HG03039 (cell line): ENCODE measurements around the gene TRIM28.
A peak's percentile ranks its signal among the peaks of the same experiment; 100 is the strongest.

ENCODE experiments used
- ATAC-seq: cut with Tn5 transposase; IDR thresholded peaks from one replicate; pipeline ENCODE4 v1.9.1; 2021; ENCODE audit warnings: mild to moderate bottlenecking, moderate library complexity; ENCODE audit not compliant: unreplicated experiment

TRIM28 gene

GRCh38 chr19:58547323-58548312, 3.8 kb downstream of the TRIM28 start:
- ATAC-seq: no peak

GRCh38 chr19:58548859-58549663, 5.2 kb downstream of the TRIM28 start:
- no peak for ATAC-seq

DNA sequence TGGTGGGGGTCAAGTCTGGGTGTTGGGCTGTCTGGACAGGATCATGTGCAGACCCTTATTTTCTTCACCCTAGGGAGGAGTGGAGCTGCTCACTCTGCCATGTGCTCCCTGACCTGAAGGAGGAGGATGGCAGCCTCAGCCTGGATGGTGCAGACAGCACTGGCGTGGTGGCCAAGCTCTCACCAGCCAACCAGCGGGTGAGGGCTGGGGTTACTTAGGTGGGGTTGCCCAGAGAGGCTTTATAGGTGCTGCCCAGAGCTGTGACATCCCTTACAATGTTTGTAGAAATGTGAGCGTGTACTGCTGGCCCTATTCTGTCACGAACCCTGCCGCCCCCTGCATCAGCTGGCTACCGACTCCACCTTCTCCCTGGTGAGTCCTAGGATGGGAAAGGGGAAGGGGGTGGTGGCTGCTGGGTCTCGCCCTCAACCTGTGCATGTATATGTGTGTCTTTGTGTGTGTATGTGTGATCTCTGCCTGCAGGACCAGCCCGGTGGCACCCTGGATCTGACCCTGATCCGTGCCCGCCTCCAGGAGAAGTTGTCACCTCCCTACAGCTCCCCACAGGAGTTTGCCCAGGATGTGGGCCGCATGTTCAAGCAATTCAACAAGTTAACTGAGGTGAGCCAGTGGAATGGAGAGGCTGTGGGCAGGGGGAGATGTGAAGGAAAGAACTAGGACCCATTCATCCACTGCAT, 5.9 kb downstream of the TRIM28 start:
- no peak for ATAC-seq

DNA sequence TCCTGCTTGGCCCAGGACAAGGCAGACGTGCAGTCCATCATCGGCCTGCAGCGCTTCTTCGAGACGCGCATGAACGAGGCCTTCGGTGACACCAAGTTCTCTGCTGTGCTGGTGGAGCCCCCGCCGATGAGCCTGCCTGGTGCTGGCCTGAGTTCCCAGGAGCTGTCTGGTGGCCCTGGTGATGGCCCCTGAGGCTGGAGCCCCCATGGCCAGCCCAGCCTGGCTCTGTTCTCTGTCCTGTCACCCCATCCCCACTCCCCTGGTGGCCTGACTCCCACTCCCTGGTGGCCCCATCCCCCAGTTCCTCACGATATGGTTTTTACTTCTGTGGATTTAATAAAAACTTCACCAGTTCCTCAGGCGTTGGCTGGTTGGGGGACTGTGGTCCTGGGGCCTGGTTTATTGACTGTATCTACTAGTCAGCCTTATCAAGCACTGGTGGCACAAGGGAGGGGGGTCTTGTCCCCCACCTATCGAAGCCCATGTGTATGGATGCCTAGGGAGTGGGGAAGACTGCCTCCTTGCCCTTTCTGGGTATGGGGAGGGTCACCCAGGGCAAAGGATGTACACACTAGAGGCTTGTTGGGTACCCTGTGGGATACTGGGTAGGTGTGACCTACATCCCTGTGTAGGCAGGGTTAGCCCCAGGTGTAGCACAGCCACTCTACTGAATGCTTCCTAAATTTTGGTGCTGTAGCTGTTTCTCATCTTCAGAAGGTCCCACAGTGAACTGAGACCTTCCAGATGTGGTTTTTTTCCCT, 6.7 kb downstream of the TRIM28 start:
- no peak for ATAC-seq

GRCh38 chr19:58551123-58551497, 7.2 kb downstream of the TRIM28 start:
- ATAC-seq: no peak

DNA sequence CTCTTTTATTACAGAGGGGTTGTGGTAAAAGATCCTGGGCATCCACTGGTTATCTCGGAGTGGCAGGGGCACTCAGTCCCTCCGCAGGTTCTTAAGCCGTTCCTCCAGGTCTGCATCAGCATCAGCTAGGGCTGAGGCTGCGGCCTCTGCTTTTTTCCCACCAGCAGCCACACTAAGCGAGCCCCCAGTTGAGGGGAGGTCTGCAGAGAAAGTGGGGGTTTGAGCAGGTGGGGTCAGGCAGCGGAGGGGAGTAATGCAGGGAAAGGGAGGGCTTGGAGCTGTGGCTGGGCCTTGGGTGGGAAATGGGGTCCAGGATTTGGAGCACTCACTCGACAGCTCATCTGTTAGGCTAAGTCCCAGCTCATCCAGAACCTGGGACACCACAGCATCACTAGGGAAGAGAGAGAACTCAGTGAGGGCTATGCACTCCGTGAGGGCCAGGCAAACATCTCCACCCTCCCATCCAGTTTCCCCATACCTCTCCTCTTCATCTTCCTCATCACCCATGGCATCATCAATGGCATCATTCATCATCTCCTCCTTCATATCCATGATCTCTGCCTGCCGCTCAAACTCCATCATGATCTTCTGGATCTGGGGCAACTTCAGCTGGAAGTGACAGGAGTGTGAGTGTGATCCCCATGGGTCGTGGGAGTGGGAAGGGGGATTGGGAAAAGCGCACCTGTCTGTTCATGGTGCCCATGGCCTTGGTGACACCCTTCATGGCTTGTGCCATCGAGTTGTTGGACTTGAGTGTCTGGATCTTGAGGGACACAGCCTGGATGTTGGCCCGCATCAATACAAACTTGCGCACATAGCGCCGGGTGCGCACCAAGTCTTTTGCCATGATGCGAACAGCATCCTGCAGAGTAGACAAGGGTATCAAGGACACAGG, 8.0 kb downstream of the TRIM28 start:
- no peak for ATAC-seq

DNA sequence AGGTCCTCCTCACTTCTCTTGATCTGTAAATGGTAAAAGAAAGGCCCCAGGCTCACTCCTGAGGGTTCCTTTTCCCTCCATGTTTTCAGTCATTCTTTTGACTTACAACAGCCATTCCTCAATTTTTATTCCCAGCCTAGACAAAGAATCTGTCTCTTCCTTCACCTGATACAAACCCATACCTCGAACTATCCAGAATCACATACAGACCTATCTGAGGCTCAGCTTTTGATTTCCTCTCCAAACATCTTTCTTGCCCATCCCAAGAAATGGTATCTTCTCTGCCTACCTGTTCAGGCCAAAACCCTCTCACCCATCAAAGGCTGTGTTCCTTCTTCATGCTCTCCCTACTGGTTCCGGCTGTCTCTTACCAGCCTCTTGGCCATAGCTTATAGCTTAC, 8.8 kb downstream of the TRIM28 start:
- no peak for ATAC-seq

DNA sequence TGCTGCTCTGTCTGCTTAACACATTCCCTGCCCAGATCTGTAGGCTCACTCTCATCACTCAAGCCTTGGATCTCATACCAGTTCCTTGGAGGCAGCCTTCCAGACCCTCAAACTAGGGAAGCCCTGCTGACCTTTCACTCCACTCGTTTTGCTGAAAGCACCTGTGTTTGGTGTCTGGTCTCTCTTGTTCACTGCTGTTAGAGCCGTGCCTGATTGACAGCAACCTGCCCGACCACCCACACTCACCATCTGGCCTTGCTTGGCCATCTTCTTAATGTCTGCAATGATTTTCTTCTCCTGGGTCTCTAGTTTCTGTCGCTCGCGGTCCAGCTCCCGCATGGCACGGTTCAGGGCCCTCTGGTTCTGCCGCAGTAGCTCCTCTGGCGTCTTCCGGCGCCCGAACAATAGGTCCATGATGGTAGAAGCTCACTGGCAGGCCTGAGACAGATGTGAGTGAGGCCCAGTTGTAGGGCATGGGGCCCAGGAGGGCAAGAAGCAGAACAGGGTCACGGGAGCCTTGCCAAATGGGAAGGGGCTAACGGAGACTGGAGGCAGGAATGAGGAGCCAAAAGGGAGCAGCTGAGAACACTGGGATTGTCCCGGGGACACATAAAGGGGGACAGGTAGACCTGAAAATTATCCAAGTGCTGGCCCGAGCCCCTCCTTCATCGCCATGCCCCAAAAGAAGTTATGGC, 10.1 kb downstream of the TRIM28 start:
- no peak for ATAC-seq

DNA sequence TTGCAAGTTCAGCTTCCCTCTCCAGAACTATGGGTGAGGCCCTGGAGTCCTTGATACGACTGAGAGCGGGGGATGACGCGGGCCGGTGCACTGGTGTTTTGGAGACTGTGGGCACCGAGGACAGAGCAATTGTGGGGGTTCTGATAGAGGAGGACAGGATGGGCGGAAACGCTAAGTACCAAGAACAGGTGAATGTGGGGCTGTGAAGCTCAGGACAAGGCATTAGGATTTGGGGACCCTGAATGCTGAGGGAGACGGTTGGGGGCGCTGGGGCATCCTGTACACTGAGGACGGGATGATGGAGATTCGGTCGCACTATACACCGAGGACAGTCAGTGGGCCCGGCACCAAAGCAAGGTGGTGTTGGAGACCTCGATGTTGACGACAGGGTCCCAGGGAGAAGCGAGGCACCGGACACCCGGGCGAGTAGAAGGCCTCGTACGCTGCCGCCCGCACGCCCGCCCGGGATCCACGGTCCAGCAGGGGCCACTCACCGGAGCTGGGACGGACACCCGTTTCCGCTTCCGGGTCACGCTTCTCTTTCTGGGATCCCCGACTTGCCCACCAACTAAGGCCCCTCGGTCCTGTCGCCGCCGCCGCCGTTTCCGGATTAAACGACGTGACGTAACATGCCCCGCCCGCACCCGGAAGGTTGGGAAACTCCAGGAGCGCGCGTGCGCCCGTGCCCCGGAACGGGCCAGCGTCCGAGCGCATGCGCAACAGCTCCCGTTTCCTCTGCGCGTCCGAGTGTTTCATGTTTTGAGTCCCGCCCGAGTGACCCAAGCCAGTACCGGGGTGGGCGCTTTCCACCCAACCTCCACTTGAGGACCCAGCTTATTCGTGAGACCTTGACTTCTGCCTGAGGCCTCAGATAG, 10.9 kb downstream of the TRIM28 start, which contains the start of gene CHMP2A:
TSS of gene CHMP2A (minus strand) at position 612 of the 875 bp plus-strand sequence. CDS start 893 bp downstream, outside the sequence.
- ATAC-seq: peak; percentile 32

GRCh38 chr19:58555369-58555885, 11.6 kb downstream of the TRIM28 start:
- no peak for ATAC-seq

GRCh38 chr19:58555920-58556621, 12.2 kb downstream of the TRIM28 start:
- ATAC-seq: no peak

DNA sequence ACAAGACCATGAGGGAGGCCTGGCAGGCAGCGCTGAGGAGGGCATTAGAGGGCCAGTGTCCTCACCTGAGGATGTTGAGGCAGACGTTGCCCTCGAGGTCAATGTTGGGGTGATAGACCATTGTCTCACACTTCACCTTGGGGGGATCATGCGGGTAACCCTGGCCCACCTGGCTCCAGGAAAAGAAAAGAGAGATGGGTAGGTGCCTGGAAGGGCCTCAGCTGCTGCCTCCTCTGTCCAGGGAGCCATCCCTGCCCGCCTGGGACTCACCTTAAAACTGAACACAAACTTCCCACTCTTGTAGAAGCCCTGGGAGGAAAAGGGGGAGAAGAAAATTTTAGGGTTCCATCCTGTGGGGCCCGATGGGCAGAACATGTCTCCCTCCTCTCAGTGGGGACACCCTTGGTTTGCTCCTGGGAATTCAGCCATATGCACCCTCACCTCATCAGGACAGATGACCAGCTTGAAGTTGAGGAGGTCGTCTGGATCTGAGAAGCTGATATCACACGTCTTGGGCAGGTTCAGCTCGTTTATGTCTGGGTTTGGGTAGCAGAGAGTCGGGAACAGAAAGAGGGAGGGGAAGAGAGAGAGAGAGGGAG, 12.9 kb downstream of the TRIM28 start:
- ATAC-seq: no peak

- no peak for ATAC-seq
Observed at GRCh38 chr19:58557221-58558065, 13.6 kb downstream of the TRIM28 start.

DNA sequence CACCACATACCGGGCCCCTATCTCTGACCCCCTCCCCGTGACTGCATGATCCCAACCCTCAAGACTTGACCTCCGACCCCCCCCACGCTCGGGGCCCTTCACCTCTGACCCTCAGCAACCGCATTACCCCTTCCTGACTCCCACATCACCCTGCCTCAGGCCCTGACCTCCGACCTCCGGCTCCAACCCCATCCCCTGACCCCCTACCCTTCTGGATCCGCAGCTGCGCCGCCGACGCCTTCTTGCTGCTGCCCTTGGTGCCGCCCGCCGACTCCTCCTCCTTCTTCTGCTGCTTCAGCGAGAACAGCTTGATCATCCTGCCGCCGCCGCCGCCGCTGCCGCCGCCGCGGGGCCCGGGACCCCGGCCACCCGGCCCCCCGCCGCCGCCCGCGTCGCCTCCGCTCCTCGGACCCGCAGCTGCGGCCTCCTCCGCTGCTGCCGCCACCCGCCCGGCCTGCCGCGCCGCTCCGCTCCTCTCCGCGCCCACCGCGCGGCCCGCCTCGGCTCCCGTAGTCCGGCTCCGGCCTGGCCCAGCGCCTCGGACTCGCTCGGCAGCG, 14.3 kb downstream of the TRIM28 start, which contains the start of gene UBE2M:
TSS of gene UBE2M (minus strand) at position 546 of the 557 bp plus-strand sequence. CDS start at position 316, 230 bp downstream.
- peak; percentile 0 for ATAC-seq

- ATAC-seq: peak; percentile 46
Observed at GRCh38 chr19:58558623-58559274, 14.9 kb downstream of the TRIM28 start.
